ENCODE results near the gene CSNK1D. TPM values are rescaled to one million over a fixed set of nuclear protein-coding genes. Genes with fewer than 3 reads are reported as not detected.
A peak's percentile ranks its signal among the peaks of the same experiment; 100 is the strongest.

CSNK1D gene
- total RNA-seq, 1 experiment from 2014 or later: 196 TPM

DNA sequence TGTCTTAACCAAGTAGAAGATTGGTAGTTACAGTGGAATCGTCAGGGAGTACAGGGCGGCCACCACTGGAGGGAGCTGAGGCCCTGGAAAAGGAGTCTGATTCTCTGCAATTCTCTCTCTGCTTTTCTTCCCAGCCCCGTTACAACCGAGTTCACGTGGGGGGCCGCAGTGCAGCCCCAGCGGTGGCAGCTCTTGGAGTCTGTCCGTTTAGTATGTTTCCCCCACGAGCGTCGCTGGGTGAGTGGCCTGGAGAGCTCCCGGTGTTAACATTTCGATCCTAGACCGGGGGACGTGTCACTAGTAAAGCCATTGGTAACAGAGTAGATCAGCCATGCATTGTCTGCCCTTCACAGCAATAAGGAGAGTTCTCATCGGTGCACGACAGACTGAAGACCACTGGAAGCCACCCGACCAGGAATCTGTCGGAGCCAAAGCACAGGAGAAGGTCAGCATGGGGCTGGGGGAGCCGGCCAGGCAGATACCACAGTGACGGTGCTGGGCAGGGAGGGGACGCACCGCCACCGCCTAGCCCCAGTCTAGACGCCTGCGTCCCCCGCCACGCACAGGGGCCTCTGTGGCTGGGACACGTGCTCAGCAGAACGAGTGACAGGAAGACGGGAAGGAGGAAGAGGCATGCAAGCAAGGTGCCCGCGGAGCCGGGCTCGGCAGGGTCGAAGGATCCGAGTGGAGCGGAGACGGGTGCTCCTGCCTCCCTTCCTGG is 28.9 kb downstream of the CSNK1D start:
- Mint-ChIP-seq H3K4me3 (ENCODE audit: unreplicated experiment) (no peak overlapping the region), H3K9me3 (ENCODE audit: unreplicated experiment) (no peaks in the 10 kb centered on the region), H3K27me3 (ENCODE audit: insufficient read depth, unreplicated experiment) (no peaks in the 10 kb centered on the region), H3K36me3 (ENCODE audit: insufficient read depth, unreplicated experiment) (peaks cover 97% of the 10 kb centered on the region), H3K27ac (ENCODE audit: unreplicated experiment) (no peak overlapping the region), H3K4me1 (ENCODE audit: low read depth, unreplicated experiment) (peaks cover 13% of the 10 kb centered on the region)
- Histone ChIP-seq H3K36me3 (ENCODE audit: control insufficient read depth, insufficient read depth, low read length) (peaks cover 15% of the 10 kb centered on the region), H3K4me3 (ENCODE audit: low read depth, low read length) (no peak overlapping the region), H3K27me3 (replicated peaks; ENCODE audit: control insufficient read depth, insufficient read depth, low read length) (no peaks in the 10 kb centered on the region), H3K4me1 (no peaks in the 10 kb centered on the region), H3K9me3 (no peaks in the 10 kb centered on the region)
- intact Hi-C loops (cut with micrococcal nuclease; ENCODE audit: unreplicated experiment): loop anchor here (1.0 kb wide), 1 partner anchor 77 kb away; no protein-coding TSS in a partner anchor
- ChIA-PET CTCF (no interaction called here), POLR2A (no interaction called here)
- DNase-seq: peak in 1 of 2 experiments; percentile 62
- TF ChIP-seq, protein P1, sequence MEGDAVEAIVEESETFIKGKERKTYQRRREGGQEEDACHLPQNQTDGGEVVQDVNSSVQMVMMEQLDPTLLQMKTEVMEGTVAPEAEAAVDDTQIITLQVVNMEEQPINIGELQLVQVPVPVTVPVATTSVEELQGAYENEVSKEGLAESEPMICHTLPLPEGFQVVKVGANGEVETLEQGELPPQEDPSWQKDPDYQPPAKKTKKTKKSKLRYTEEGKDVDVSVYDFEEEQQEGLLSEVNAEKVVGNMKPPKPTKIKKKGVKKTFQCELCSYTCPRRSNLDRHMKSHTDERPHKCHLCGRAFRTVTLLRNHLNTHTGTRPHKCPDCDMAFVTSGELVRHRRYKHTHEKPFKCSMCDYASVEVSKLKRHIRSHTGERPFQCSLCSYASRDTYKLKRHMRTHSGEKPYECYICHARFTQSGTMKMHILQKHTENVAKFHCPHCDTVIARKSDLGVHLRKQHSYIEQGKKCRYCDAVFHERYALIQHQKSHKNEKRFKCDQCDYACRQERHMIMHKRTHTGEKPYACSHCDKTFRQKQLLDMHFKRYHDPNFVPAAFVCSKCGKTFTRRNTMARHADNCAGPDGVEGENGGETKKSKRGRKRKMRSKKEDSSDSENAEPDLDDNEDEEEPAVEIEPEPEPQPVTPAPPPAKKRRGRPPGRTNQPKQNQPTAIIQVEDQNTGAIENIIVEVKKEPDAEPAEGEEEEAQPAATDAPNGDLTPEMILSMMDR (IDR thresholded peaks at IDR 0.05; ENCODE audit: insufficient read depth in 1 of 2, low read depth in 1 of 2, low read length in 1 of 2, severe bottlenecking in 1 of 2, unreplicated experiment in 1 of 2): peak; percentile 81
- BruUV-seq (replicated peaks): no TSS peak

DNA sequence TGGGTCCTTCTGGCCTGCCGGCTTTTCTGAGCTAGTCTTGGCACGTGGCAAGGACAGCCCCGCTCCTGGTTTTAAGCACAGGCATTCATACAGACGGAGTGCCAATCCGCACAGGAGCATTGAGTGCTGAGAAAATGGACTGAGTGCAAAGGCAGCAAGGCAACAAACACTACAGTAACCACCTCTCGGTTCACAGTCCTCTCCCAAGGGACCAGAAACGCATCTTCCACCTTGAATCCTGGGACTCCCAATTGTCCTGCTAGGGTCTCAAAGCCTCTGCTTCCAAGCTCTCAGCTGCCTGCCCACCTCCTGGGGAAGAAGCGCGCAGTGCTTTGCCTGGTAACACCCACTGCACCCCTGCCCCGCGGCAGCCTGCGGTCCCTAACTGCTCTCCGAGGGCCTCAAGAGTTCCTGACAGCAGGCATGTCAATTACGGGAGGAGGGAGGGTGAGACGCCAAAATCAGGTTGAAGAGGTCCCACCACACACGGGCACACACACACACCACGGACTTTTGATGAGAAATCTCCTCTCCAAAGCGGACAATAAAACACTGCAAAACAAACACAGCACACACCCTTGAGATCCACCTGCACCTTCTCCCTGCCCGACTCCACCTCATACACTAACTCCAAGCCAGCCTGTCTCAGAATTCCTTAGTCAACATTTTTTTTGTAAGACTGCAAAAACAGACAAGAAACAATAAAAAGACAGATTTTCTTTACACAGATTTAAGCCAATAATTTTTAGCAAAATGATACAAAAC is 29.7 kb downstream of the CSNK1D start:
- no peaks in the 10 kb centered on the region for H3K9me3 Mint-ChIP-seq (ENCODE audit: unreplicated experiment)
- peaks cover 12% of the 10 kb centered on the region for H3K36me3 ChIP-seq (ENCODE audit: control insufficient read depth, insufficient read depth, low read length)
- no peak overlapping the region for H3K4me3 ChIP-seq (ENCODE audit: low read depth, low read length)
- peaks cover 96% of the 10 kb centered on the region for H3K36me3 Mint-ChIP-seq (ENCODE audit: insufficient read depth, unreplicated experiment)
- intact Hi-C loops (cut with micrococcal nuclease; ENCODE audit: unreplicated experiment): loop anchor here (1.0 kb wide), 1 partner anchor 77 kb away; no protein-coding TSS in a partner anchor
- DNase-seq: no peak
- no peaks in the 10 kb centered on the region for H3K27me3 ChIP-seq (replicated peaks; ENCODE audit: control insufficient read depth, insufficient read depth, low read length)
- H3K4me1 Mint-ChIP-seq (ENCODE audit: low read depth, unreplicated experiment): peaks cover 13% of the 10 kb centered on the region
- no peak overlapping the region for H3K27ac Mint-ChIP-seq (ENCODE audit: unreplicated experiment)
- TF ChIP-seq, protein P1 (IDR thresholded peaks at IDR 0.05; ENCODE audit: insufficient read depth in 1 of 2, low read depth in 1 of 2, low read length in 1 of 2, severe bottlenecking in 1 of 2, unreplicated experiment in 1 of 2): no peak
- H3K27me3 Mint-ChIP-seq (ENCODE audit: insufficient read depth, unreplicated experiment): no peaks in the 10 kb centered on the region
- no peaks in the 10 kb centered on the region for H3K9me3 ChIP-seq
- no peak overlapping the region for H3K4me3 Mint-ChIP-seq (ENCODE audit: unreplicated experiment)
- BruUV-seq (replicated peaks): TSS peak; percentile 31
- ChIA-PET CTCF (no interaction called here), POLR2A (no interaction called here)
- no peaks in the 10 kb centered on the region for H3K4me1 ChIP-seq

DNA sequence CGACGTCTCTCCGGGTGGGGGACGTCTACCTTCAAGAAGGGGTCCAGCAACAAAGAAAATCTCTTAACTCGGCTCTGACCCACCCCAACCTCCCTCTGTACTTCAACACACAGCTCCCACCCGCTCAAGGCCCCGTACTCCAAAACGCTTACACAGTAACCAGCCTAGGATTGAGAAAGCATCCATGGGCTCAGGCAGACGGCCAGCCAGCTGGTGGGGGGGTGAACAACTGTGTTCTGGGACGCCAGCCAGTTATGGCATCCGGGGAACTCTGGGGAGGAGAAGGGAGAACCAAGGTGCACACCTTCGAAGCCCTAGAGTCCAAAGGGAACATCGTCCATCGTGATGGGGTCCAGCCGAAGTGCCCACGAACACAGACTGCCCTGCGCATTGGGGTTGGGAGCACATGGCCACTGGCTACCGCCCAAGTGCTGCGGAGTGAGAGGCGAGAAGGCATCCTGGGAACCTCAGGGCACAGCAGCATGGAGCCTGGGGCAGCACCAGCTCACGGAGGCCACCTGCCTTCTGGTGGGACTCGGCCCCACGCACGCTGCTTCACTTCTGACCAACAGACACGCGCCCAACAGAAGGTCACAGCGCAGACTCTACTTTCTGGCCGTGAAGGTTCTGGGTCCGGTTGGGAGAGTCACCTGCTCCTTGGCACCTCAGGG is 30.4 kb downstream of the CSNK1D start:
- BruUV-seq (replicated peaks): no TSS peak
- no peak for DNase-seq
- H3K4me3 Mint-ChIP-seq (ENCODE audit: unreplicated experiment): no peak overlapping the region

More for the DNA sequence above, 30.4 kb downstream of the CSNK1D start:
- no peaks in the 10 kb centered on the region for H3K27me3 ChIP-seq (replicated peaks; ENCODE audit: control insufficient read depth, insufficient read depth, low read length)
- POLR2A ChIA-PET: no interaction called here
- H3K4me1 ChIP-seq: no peaks in the 10 kb centered on the region
- H3K36me3 ChIP-seq (ENCODE audit: control insufficient read depth, insufficient read depth, low read length): peaks cover 12% of the 10 kb centered on the region
- TF ChIP-seq, protein P1 (IDR thresholded peaks at IDR 0.05; ENCODE audit: insufficient read depth in 1 of 2, low read depth in 1 of 2, low read length in 1 of 2, severe bottlenecking in 1 of 2, unreplicated experiment in 1 of 2): no peak
- Mint-ChIP-seq H3K9me3 (ENCODE audit: unreplicated experiment) (no peaks in the 10 kb centered on the region), H3K4me1 (ENCODE audit: low read depth, unreplicated experiment) (peaks cover 13% of the 10 kb centered on the region), H3K36me3 (ENCODE audit: insufficient read depth, unreplicated experiment) (peaks cover 89% of the 10 kb centered on the region), H3K27me3 (ENCODE audit: insufficient read depth, unreplicated experiment) (no peaks in the 10 kb centered on the region), H3K27ac (ENCODE audit: unreplicated experiment) (no peak overlapping the region)
- intact Hi-C loops (cut with micrococcal nuclease; ENCODE audit: unreplicated experiment): no loop called here
- no peak overlapping the region for H3K4me3 ChIP-seq (ENCODE audit: low read depth, low read length)
- CTCF ChIA-PET: no interaction called here
- no peaks in the 10 kb centered on the region for H3K9me3 ChIP-seq

All from Caco-2 (cell line).